GM12891 (cell line): ENCODE results near the gene KCNK15.

Experiments
- POLR2A ChIP-seq: IDR thresholded peaks from 2 replicates; pipeline ENCODE4 v1.6.1; 2011; ENCODE audit warnings: low read depth, low read length, control low read depth
- POLR2AphosphoS5 ChIP-seq: IDR thresholded peaks from 2 replicates; pipeline ENCODE4 v1.6.1; 2011; ENCODE audit warnings: low read depth, low read length, control low read depth

DNA sequence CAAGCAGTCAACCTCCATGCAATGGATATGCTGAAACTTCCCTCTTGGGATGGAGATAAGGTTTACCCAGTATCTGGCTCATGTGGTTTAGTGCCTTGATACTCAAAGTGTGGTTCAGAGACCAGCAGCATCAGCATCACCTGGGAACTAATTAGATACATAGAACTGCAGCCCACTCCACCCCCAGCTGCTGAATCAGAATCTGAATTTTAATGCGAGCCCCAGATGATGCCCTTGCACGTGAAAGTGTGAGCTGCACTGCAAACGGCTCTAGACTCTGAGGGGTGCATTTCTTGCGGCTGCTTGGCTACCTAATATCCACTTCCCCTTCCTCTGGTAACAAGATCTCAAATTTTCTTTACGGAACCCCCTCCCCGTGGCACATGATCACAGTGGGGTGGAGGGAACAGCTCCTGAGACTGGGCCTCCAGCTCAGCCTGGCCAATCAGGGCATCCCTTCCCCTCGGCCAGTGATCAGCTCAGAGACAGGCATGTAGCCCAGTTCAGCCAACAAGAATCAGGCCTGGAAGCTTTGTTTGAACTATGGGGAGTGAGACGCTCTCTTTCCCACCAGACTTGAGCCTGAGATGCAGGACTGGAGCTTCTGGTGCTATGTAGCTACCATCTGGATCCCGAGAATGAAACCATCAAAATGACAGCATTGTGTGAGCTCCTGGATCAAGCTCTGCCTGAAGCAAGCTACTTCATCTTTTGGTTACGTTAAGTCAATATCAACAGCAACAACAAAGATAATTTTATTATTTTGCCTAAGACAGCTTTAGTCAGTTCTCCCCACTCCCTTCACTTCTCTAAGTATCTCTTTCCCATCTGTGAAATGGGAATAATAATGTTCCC, 12.8 kb downstream of the KCNK15 start:
- TF ChIP-seq POLR2A (no peak), POLR2AphosphoS5 (no peak)
